CD14-positive monocyte (primary cell): Measurements from ENCODE around the gene MARCHF4. TPM values are rescaled to one million over a fixed set of nuclear protein-coding genes. Genes with fewer than 3 reads are reported as not detected.

ENCODE experiments used
- DNase-seq, 3 donors: peaks; one replicate each; pipeline ENCODE4 v3.0.0-alpha.2; 2011 to 2022
- H2AFZ ChIP-seq: 2 replicates; pipeline ENCODE4 v1.6.0; 2012; ENCODE audit warnings: mild to moderate bottlenecking, low read depth, low read length, inconsistent platforms; ENCODE audit not compliant: insufficient read depth, poor library complexity, severe bottlenecking
- H3K27ac ChIP-seq, 2 donors: 1 replicate in 1 of 2; 2 replicates in 1 of 2; pipeline ENCODE4 v1.5.1; 2012 to 2013; ENCODE audit warnings: low read length in 2 of 2, control low read depth in 1 of 2, inconsistent platforms in 1 of 2, low read depth in 1 of 2, mild to moderate bottlenecking in 1 of 2
- H3K27me3 ChIP-seq, 2 donors: one replicate each; pipeline versions ENCODE4 v1.6.0 to v1.6.1; 2011 to 2013; ENCODE audit warnings: low read length in 2 of 2; ENCODE audit not compliant: control insufficient read depth in 2 of 2, insufficient read depth in 2 of 2
- H3K36me3 ChIP-seq, 2 donors: replicated peaks in 1 of 2; 1 replicate in 1 of 2; 2 replicates in 1 of 2; pipeline versions ENCODE4 v1.5.1 to v1.6.1; 2012 to 2013; ENCODE audit warnings: low read length in 2 of 2, control low read depth in 1 of 2, inconsistent platforms in 1 of 2, mild to moderate bottlenecking in 1 of 2; ENCODE audit not compliant: insufficient read depth in 2 of 2, control insufficient read depth in 1 of 2
- H3K4me1 ChIP-seq, 2 donors: 1 replicate in 1 of 2; 2 replicates in 1 of 2; pipeline versions ENCODE4 v1.5.1 to v1.6.1; 2012 to 2013; ENCODE audit warnings: low read length in 2 of 2, control low read depth in 1 of 2, inconsistent platforms in 1 of 2, mild to moderate bottlenecking in 1 of 2, moderate library complexity in 1 of 2; ENCODE audit not compliant: insufficient read depth in 2 of 2, control insufficient read depth in 1 of 2
- H3K4me2 ChIP-seq: replicated peaks from 2 replicates; pipeline ENCODE3; 2012; ENCODE audit warnings: low read length, moderate library complexity, mild to moderate bottlenecking; ENCODE audit not compliant: poor library complexity, severe bottlenecking; ENCODE audit errors: extremely low read depth
- H3K4me3 ChIP-seq, 3 experiments: fragments of 200-600 bp in 1 of 3; sonication (generic) in 1 of 3; replicated peaks in 1 of 3; 1 replicate in 2 of 3; 2 replicates in 1 of 3; pipeline ENCODE4 v1.5.1; 2011 to 2013; ENCODE audit warnings: low read length in 3 of 3, mild to moderate bottlenecking in 3 of 3, control low read depth in 2 of 3, low read depth in 2 of 3, inconsistent platforms in 1 of 3, moderate library complexity in 1 of 3
- H3K79me2 ChIP-seq: 2 replicates; pipeline ENCODE4 v1.6.0; 2012; ENCODE audit warnings: mild to moderate bottlenecking, control low read depth, inconsistent platforms, low read length, moderate library complexity; ENCODE audit not compliant: insufficient read depth
- H3K9ac ChIP-seq: 2 replicates; pipeline ENCODE4 v1.6.0; 2017; ENCODE audit warnings: low read length, mild to moderate bottlenecking; ENCODE audit not compliant: insufficient read depth, poor library complexity, severe bottlenecking
- H3K9me3 ChIP-seq, 2 donors: replicated peaks in 1 of 2; 1 replicate in 1 of 2; 2 replicates in 1 of 2; pipeline versions ENCODE4 v1.5.1 to v1.6.1; 2012 to 2013; ENCODE audit warnings: low read length in 2 of 2, control low read depth in 1 of 2; ENCODE audit not compliant: control insufficient read depth in 1 of 2, insufficient read depth in 1 of 2
- H4K20me1 ChIP-seq: 2 replicates; pipeline ENCODE4 v1.6.0; 2012; ENCODE audit warnings: mild to moderate bottlenecking, low read length, control low read depth, moderate library complexity; ENCODE audit not compliant: insufficient read depth
- H3K27ac Mint-ChIP-seq, 7 donors: one replicate each; pipeline ENCODE4 v1.8.0; 2020; ENCODE audit warnings: mild to moderate bottlenecking in 7 of 7, mixed read lengths in 7 of 7, moderate library complexity in 6 of 7, inconsistent platforms in 2 of 7
- H3K27me3 Mint-ChIP-seq, 3 donors: one replicate each; pipeline ENCODE4 v1.8.0; 2021 to 2022; ENCODE audit warnings: low read depth in 3 of 3, mild to moderate bottlenecking in 3 of 3, mixed read lengths in 3 of 3, moderate library complexity in 3 of 3, inconsistent platforms in 1 of 3
- H3K36me3 Mint-ChIP-seq, 2 donors: one replicate each; pipeline ENCODE4 v1.8.0; 2020; ENCODE audit warnings: mixed read lengths in 2 of 2, inconsistent platforms in 1 of 2, mild to moderate bottlenecking in 1 of 2
- H3K4me1 Mint-ChIP-seq: one replicate; pipeline ENCODE4 v1.8.0; 2020; ENCODE audit warnings: mild to moderate bottlenecking, mixed read lengths
- H3K4me3 Mint-ChIP-seq, 2 donors: one replicate each; pipeline ENCODE4 v1.8.0; 2020; ENCODE audit warnings: mild to moderate bottlenecking in 2 of 2, mixed read lengths in 2 of 2, moderate library complexity in 1 of 2
- H3K9me3 Mint-ChIP-seq, 7 donors: one replicate each; pipeline ENCODE4 v1.8.0; 2020 to 2022; ENCODE audit warnings: mixed read lengths in 7 of 7, mild to moderate bottlenecking in 6 of 7, moderate library complexity in 6 of 7, inconsistent platforms in 2 of 7
- WGBS: methylation state at CpG from one replicate; pipeline ENCODE4 v1.1.5; 2013; ENCODE audit warnings: missing lambda C conversion rate; ENCODE audit not compliant: insufficient coverage; 5-methylcytosine and 5-hydroxymethylcytosine counted together
- intact Hi-C, 2 donors: fragments of 100-400 bp; cut with micrococcal nuclease; formaldehyde crosslinking; loops; one replicate each; pipeline versions ENCODE4 v1.15.0 to v1.15.1; 2023
- polyA plus RNA-seq, 3 donors: library from polyadenylated mRNA; depleted of rRNA in 1 of 3; unstranded in 2 of 3; stranded (reverse) in 1 of 3; fragments of 300-500 nt in 2 of 3; fragments of >200 nt in 1 of 3; fragmentation: Illumina TruSeq in 2 of 3; gene quantifications; 1 replicate in 2 of 3; 2 replicates in 1 of 3; pipeline ENCODE4 v1.2.3, GENCODE V29; 2012 to 2021
- TF ChIP-seq, protein P1 (sequence below): fragments of 200-600 bp; IDR thresholded peaks from one replicate; pipeline ENCODE4 v1.8.0; 2022; ENCODE audit warnings: antibody characterized with exemption, mild to moderate bottlenecking

MARCHF4 gene
- polyA plus RNA-seq, 3 donors, result not detected

DNA sequence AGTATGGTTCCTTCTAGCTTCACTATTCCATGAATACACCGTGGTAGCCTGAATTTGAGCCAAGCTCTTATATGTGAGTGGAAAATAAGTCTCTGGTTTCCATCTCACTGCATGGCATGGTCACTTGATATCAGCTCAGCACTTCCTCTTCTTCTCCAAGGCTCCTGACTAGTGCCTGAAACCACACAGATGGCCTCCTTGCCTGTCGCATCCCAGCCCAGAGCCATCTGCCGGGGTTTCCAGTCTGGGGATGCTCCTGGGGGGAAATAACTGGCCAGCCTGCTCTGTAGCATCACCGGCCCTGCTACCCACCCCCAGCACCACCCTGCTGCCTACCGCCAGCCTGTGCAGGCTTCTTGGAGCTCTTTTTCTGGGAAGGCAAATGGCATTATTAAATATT, 7.7 kb upstream of the MARCHF4 start:
- H3K27ac Mint-ChIP-seq, result no peak overlapping the region
- peaks cover 0 to 3% (median 0%) of the 10 kb centered on the region in 7 donors for H3K9me3 Mint-ChIP-seq
- Histone ChIP-seq H3K4me3 (no peak overlapping the region), H3K27me3 (peaks cover 0 to 2% of the 10 kb centered on the region in 2 donors), H3K9ac (no peak overlapping the region), H3K79me2 (no peaks in the 10 kb centered on the region), H3K27ac (no peak overlapping the region), H3K9me3 (no peaks in the 10 kb centered on the region), H4K20me1 (no peaks in the 10 kb centered on the region), H2AFZ (no peak overlapping the region), H3K36me3 (no peaks in the 10 kb centered on the region), H3K4me2 (no peak overlapping the region), H3K4me1 (no peaks in the 10 kb centered on the region)
- H3K4me1 Mint-ChIP-seq, result no peaks in the 10 kb centered on the region
- H3K4me3 Mint-ChIP-seq, result no peak overlapping the region
- DNase-seq, result no peak
- intact Hi-C loops, result loop anchor here in 1 of 2 donors (10.0 kb wide), 1 partner anchor 1735 kb away; no protein-coding TSS in a partner anchor
- WGBS, result no CpG with 5 or more reads among the region's 5 CpGs
- H3K36me3 Mint-ChIP-seq, result no peaks in the 10 kb centered on the region
- H3K27me3 Mint-ChIP-seq, result peaks cover 8 to 10% (median 9%) of the 10 kb centered on the region in 3 donors
- TF ChIP-seq, protein P1, sequence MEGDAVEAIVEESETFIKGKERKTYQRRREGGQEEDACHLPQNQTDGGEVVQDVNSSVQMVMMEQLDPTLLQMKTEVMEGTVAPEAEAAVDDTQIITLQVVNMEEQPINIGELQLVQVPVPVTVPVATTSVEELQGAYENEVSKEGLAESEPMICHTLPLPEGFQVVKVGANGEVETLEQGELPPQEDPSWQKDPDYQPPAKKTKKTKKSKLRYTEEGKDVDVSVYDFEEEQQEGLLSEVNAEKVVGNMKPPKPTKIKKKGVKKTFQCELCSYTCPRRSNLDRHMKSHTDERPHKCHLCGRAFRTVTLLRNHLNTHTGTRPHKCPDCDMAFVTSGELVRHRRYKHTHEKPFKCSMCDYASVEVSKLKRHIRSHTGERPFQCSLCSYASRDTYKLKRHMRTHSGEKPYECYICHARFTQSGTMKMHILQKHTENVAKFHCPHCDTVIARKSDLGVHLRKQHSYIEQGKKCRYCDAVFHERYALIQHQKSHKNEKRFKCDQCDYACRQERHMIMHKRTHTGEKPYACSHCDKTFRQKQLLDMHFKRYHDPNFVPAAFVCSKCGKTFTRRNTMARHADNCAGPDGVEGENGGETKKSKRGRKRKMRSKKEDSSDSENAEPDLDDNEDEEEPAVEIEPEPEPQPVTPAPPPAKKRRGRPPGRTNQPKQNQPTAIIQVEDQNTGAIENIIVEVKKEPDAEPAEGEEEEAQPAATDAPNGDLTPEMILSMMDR, result no peak

DNA sequence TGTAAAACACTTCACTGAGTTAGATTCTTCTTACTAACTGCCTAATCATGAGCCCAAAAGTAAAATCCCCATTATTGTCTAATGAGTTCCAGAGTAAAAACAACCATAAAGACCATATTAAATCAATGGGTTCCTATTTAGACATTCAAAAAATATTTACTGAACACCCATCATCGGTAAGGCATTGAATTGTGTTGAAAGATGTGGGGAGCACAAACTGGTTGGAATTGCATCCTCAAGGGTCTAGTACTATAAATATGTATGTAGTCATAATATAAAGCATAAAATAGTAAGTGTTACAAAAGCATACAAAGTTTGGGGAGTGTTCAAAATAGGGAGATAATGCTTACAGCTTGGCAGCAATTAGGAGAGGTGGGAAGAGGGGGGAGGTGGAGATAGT, 3.0 kb upstream of the MARCHF4 start:
- peaks cover 5% of the 10 kb centered on the region for H3K4me1 Mint-ChIP-seq
- H3K36me3 Mint-ChIP-seq, result peaks cover 0 to 3% of the 10 kb centered on the region in 2 donors
- no peak for DNase-seq
- H3K27ac Mint-ChIP-seq, result no peak overlapping the region
- H3K4me1 ChIP-seq, result no peaks in the 10 kb centered on the region
- H3K9ac ChIP-seq, result no peak overlapping the region
- H3K9me3 ChIP-seq, result peaks cover 0 to 4% of the 10 kb centered on the region in 2 donors
- H2AFZ ChIP-seq, result no peak overlapping the region
- H3K4me3 ChIP-seq, result no peak overlapping the region
- no peaks in the 10 kb centered on the region for H4K20me1 ChIP-seq
- H3K27me3 Mint-ChIP-seq, result peaks cover 37 to 50% (median 41%) of the 10 kb centered on the region in 3 donors
- peaks cover 0 to 17% (median 11%) of the 10 kb centered on the region in 7 donors for H3K9me3 Mint-ChIP-seq
- no peak overlapping the region for H3K4me3 Mint-ChIP-seq
- H3K79me2 ChIP-seq, result no peaks in the 10 kb centered on the region
- H3K4me2 ChIP-seq, result no peak overlapping the region
- H3K36me3 ChIP-seq, result no peaks in the 10 kb centered on the region
- H3K27ac ChIP-seq, result no peak overlapping the region
- TF ChIP-seq, protein P1, result no peak
- no CpG with 5 or more reads among the region's 1 CpG for WGBS
- H3K27me3 ChIP-seq, result peaks cover 35 to 38% of the 10 kb centered on the region in 2 donors
- intact Hi-C loops, result no loop called here
